A549 (cell line): Measurements from ENCODE around the gene GRM7. TPM values are rescaled to one million over a fixed set of nuclear protein-coding genes. Genes with fewer than 3 reads are reported as not detected.

Experiments
- ATAC-seq, 2 experiments: fragments of 200-7000 bp in 1 of 2; fragments of >200 bp in 1 of 2; cut with Nextera tagmentation in 1 of 2; cut with Tn5 transposase in 1 of 2; 3 replicates each; pipeline versions ENCODE4 v1.8.0 to v1.9.1; 2018 to 2020; ENCODE audit warnings: mild to moderate bottlenecking in 1 of 2, moderate library complexity in 1 of 2
- CTCF ChIA-PET: fragments of 300-600 bp; sonication (Branson Sonifier 250); formaldehyde crosslinking; extraction: SDS; loops from one replicate; lab custom pipeline; 2021; ENCODE audit warnings: antibody characterized with exemption, inconsistent platforms; lab: Yijun Ruan, JAX
- POLR2A ChIA-PET: fragments of 350-600 bp; formaldehyde crosslinking; extraction: SDS; loops from one replicate; lab custom pipeline; 2021; ENCODE audit warnings: antibody characterized with exemption, inconsistent platforms; lab: Yijun Ruan, JAX
- DNase-seq, 2 experiments: peaks; one replicate each; pipeline versions ENCODE4 v3.0.0 to v3.0.0-alpha.2; 2011 to 2016; ENCODE audit warnings: low read depth in 1 of 2, low spot score in 1 of 2
- FAIRE-seq: peaks from 2 replicates; lab custom pipeline; 2011; peaks lifted over from hg19 to GRCh38; lab: Jason Lieb, UNC
- H3K27ac ChIP-seq, 2 experiments: fragments of >200 bp; sonication (Bioruptor Twin); formaldehyde crosslinking; 3 replicates each; pipeline ENCODE4 v1.5.1; 2016 to 2017
- H3K4me1 ChIP-seq: fragments of >200 bp; sonication (Bioruptor Twin); formaldehyde crosslinking; 3 replicates; pipeline ENCODE4 v1.6.1; 2016
- H3K4me2 ChIP-seq: fragments of >200 bp; sonication (Bioruptor Twin); formaldehyde crosslinking; 3 replicates; pipeline ENCODE4 v1.6.1; 2016
- H3K4me3 ChIP-seq: fragments of >200 bp; sonication (Bioruptor Twin); formaldehyde crosslinking; 3 replicates; pipeline ENCODE4 v1.5.1; 2016
- H3K9me3 ChIP-seq: fragments of >200 bp; sonication (Bioruptor Twin); formaldehyde crosslinking; 3 replicates; pipeline ENCODE4 v1.6.1; 2016
- CBX8 ChIP-seq: fragments of 200-600 bp; sonication (generic); IDR thresholded peaks from 2 replicates; pipeline ENCODE4 v1.6.1; 2016
- EHMT2 ChIP-seq: fragments of 200-600 bp; sonication (generic); IDR thresholded peaks from 2 replicates; pipeline ENCODE4 v1.6.1; 2016; ENCODE audit warnings: antibody characterized with exemption, low read depth, mild to moderate bottlenecking, moderate library complexity
- EP300 ChIP-seq, 2 experiments: fragments of >200 bp; sonication (Bioruptor Twin); formaldehyde crosslinking; IDR thresholded peaks; 2 replicates in 1 of 2; 3 replicates in 1 of 2; pipeline ENCODE4 v1.6.1; 2016 to 2017
- FOSL2 ChIP-seq, 2 experiments: fragments of 450-650 bp in 1 of 2; fragments of >200 bp in 1 of 2; sonication (Bioruptor Twin) in 1 of 2; formaldehyde crosslinking; IDR thresholded peaks; 2 replicates each; pipeline versions ENCODE4 v1.5.0 to v1.6.1; 2016 to 2020; ENCODE audit warnings: mild to moderate bottlenecking in 1 of 2, moderate library complexity in 1 of 2
- GATA3 ChIP-seq: IDR thresholded peaks from 2 replicates; pipeline ENCODE4 v1.6.1; 2012; ENCODE audit warnings: borderline replicate concordance
- HDAC2 ChIP-seq: fragments of 200-600 bp; sonication (generic); IDR thresholded peaks from 2 replicates; pipeline ENCODE4 v1.6.1; 2016
- HOXB5 ChIP-seq: fragments of 250-450 bp; sonication (Bioruptor Pico); IDR thresholded peaks from 2 replicates; pipeline ENCODE4 v1.5.0; 2020; ENCODE audit warnings: mild to moderate bottlenecking, moderate library complexity
- JUN ChIP-seq, 2 experiments: fragments of >200 bp; sonication (Bioruptor Twin); formaldehyde crosslinking; IDR thresholded peaks; 2 replicates in 1 of 2; 3 replicates in 1 of 2; pipeline ENCODE4 v1.6.1; 2016 to 2017
- KDM1A ChIP-seq: fragments of 200-600 bp; sonication (generic); IDR thresholded peaks from 2 replicates; pipeline ENCODE4 v1.6.1; 2016; ENCODE audit warnings: low read depth, mild to moderate bottlenecking
- MAFK ChIP-seq: fragments of 450-650 bp; IDR thresholded peaks from 2 replicates; pipeline ENCODE4 v1.6.1; 2014; ENCODE audit not compliant: partially characterized antibody
- NFE2L2 ChIP-seq: fragments of 150-350 bp; conservative IDR thresholded peaks from 2 replicates; pipeline ENCODE4 v1.6.1; 2014; ENCODE audit warnings: low read length
- NPAS2 ChIP-seq: fragments of 250-450 bp; sonication (Bioruptor Pico); IDR thresholded peaks from 2 replicates; pipeline ENCODE4 v1.8.0; 2022; ENCODE audit warnings: mild to moderate bottlenecking, moderate library complexity, borderline replicate concordance
- PHF8 ChIP-seq: fragments of 200-600 bp; sonication (generic); IDR thresholded peaks from 2 replicates; pipeline ENCODE4 v1.6.1; 2016; ENCODE audit warnings: low read depth, mild to moderate bottlenecking, antibody characterized with exemption, moderate library complexity, borderline replicate concordance
- POLR2A ChIP-seq: IDR thresholded peaks from 2 replicates; pipeline ENCODE4 v1.6.1; 2012; ENCODE audit warnings: mild to moderate bottlenecking, low read length
- POLR2AphosphoS2 ChIP-seq: conservative IDR thresholded peaks from 2 replicates; pipeline ENCODE4 v1.6.1; 2012; ENCODE audit warnings: low read length, improper control_type of control experiment, inconsistent platforms
- RAD21 ChIP-seq, 2 experiments: fragments of >200 bp in 1 of 2; sonication (Bioruptor Twin) in 1 of 2; formaldehyde crosslinking in 1 of 2; IDR thresholded peaks in 1 of 2; conservative IDR thresholded peaks in 1 of 2; 2 replicates in 1 of 2; 3 replicates in 1 of 2; pipeline ENCODE4 v1.6.1; 2012 to 2018; ENCODE audit warnings: inconsistent platforms in 1 of 2
- RCOR1 ChIP-seq: fragments of 150-350 bp; IDR thresholded peaks from 2 replicates; pipeline ENCODE4 v1.6.1; 2014; ENCODE audit warnings: antibody characterized with exemption, low read length, low read depth
- RNF2 ChIP-seq: fragments of 200-600 bp; sonication (generic); IDR thresholded peaks from 2 replicates; pipeline ENCODE4 v1.6.1; 2016; ENCODE audit warnings: low read depth, mild to moderate bottlenecking, antibody characterized with exemption, moderate library complexity, borderline replicate concordance
- SREBF2 ChIP-seq: fragments of 450-650 bp; IDR thresholded peaks from 2 replicates; pipeline ENCODE4 v1.6.1; 2014; ENCODE audit warnings: mild to moderate bottlenecking, moderate library complexity
- TFCP2L1 ChIP-seq: fragments of 250-450 bp; sonication (Bioruptor Pico); IDR thresholded peaks from 2 replicates; pipeline ENCODE4 v1.5.0; 2021; ENCODE audit warnings: mild to moderate bottlenecking
- TP53 ChIP-seq: fragments of 250-450 bp; sonication (Bioruptor Pico); IDR thresholded peaks from 2 replicates; pipeline ENCODE4 v1.5.0; 2021; ENCODE audit warnings: mild to moderate bottlenecking, moderate library complexity
- ZC3H11A ChIP-seq: fragments of 450-650 bp; IDR thresholded peaks from 2 replicates; pipeline ENCODE4 v1.6.1; 2014; ENCODE audit warnings: antibody characterized with exemption, mild to moderate bottlenecking
- ZFP36 ChIP-seq: fragments of 450-650 bp; IDR thresholded peaks from 2 replicates; pipeline ENCODE4 v1.6.1; 2014; ENCODE audit warnings: borderline replicate concordance; ENCODE audit not compliant: partially characterized antibody
- WGBS: methylation state at CpG from one replicate; pipeline ENCODE4 v1.1.6; 2017; ENCODE audit errors: missing lambda C conversion rate; 5-methylcytosine and 5-hydroxymethylcytosine counted together
- polyA plus RNA-seq, 4 experiments: library from polyadenylated mRNA; depleted of rRNA in 3 of 4; stranded (reverse); fragments of >200 nt; fragmentation: RNase III in 1 of 4; extraction: RNeasy Plus Mini Kit Qiagen cat#74134 plus additional on column Dnase treatment in 1 of 4; gene quantifications; 2 replicates in 3 of 4; 3 replicates in 1 of 4; pipeline ENCODE4 v1.2.3, GENCODE V29; 2011 to 2017
- TF ChIP-seq, protein P1 (sequence below): IDR thresholded peaks from 2 replicates; pipeline ENCODE4 v1.6.1; 2012
- TF ChIP-seq, protein P2 (sequence below): fragments of 200-600 bp; sonication (generic); IDR thresholded peaks from 2 replicates; pipeline ENCODE4 v1.6.1; 2016; ENCODE audit warnings: antibody characterized with exemption, mild to moderate bottlenecking, moderate library complexity

GRM7 gene
- polyA plus RNA-seq, 2 of the 4 experiments (the other 2 are of a cell fraction), result not detected

DNA sequence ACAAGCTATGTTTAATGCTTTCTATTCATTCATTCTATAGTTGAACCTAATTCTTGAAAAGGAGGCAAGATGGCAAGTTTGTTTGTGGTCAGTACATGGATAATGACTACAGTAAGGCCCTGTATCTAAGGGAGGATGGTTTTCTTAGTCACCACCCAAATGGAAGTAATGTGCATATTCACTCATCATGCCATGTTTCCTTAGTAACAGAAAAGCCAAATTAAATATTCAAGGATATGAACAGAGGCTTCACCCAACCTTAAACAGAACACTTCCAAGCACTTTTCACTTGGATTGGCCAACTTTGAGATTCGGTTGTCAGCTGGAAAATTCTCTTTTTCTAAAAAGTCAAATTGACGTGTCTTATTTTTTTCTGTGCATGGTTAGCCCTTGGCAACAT is 835.4 kb downstream of the GRM7 start:
- ChIA-PET CTCF (interaction anchor here (1.4 kb wide), 1 partner anchor 18 kb away, joined by 3 read pairs; no protein-coding TSS in a partner anchor), POLR2A (no interaction called here)
- TF ChIP-seq NFE2L2 (no peak), SREBF2 (no peak), ZFP36 (no peak), POLR2A (no peak)
- TF ChIP-seq, all 56 proteins: peak for 0
- Histone ChIP-seq H3K9me3 (no peaks in the 10 kb centered on the region), H3K4me3 (no peak overlapping the region), H3K27ac (no peak overlapping the region), H3K4me2 (no peak overlapping the region), H3K4me1 (no peaks in the 10 kb centered on the region)
- no peak for ATAC-seq
- whole genome bisulfite sequencing, result 0% methylated on average over 2 of the region's 2 CpGs
- no peak for DNase-seq
- no peak for FAIRE-seq

DNA sequence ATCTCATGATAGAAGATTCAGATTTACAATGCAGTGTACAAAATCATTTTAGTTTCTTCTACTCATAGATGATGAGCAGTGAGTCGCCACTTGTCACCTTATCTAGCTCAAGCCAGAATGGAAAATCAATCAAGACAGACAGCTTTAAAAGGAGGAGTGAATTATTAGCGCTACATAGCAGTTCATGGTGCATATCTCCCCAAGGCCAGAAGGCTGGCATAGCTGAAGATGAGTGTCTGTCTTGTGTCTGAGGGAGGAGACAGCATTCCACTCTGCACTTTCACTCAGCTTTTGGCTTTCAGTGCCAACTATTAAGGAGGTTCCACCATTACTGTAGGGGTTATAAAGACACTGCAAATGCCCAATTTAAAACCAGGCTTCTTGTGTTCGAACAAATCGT is 836.6 kb downstream of the GRM7 start:
- no peak overlapping the region for H3K27ac ChIP-seq
- H3K4me1 ChIP-seq, result no peaks in the 10 kb centered on the region
- WGBS, result 4% methylated on average over 4 of the region's 4 CpGs
- no peak overlapping the region for H3K4me2 ChIP-seq
- no peak for TF ChIP-seq MAFK
- no peak for TF ChIP-seq JUN (IDR thresholded peaks at IDR 0.05)
- TF ChIP-seq, protein P1, sequence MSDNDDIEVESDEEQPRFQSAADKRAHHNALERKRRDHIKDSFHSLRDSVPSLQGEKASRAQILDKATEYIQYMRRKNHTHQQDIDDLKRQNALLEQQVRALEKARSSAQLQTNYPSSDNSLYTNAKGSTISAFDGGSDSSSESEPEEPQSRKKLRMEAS, result no peak
- TF ChIP-seq KDM1A, result no peak
- TF ChIP-seq CBX8, result no peak
- no peak for TF ChIP-seq HDAC2
- no peak for TF ChIP-seq ZC3H11A
- no peak for TF ChIP-seq NPAS2 (CRISPR knock-in tag)
- TF ChIP-seq HOXB5 (CRISPR knock-in tag), result no peak
- TF ChIP-seq EP300 (IDR thresholded peaks at IDR 0.05), result no peak
- DNase-seq (no peak), ATAC-seq (no peak), FAIRE-seq (no peak)
- ChIA-PET POLR2A (no interaction called here), CTCF (no interaction called here)
- H3K9me3 ChIP-seq, result no peaks in the 10 kb centered on the region
- H3K4me3 ChIP-seq, result no peak overlapping the region

DNA sequence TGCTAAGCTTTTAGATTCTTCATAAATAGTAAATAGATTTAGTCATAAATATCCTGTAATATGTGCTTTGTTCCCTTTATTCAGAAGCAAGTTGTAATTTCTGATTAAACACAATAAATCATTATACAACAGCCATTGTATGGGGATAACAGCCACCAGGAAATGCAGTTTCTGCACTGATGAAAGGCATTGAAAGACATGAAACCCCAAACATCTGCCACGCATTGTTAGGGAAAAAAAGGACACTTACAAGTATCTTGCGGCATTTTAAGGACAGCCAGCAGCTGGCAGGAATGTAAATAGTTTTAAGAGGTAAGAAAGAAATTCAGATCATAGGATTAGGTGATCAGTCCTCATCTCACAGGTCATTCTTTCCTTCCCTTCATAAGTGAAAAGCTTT is 839.6 kb downstream of the GRM7 start:
- ATAC-seq, result no peak
- no peak overlapping the region for H3K4me2 ChIP-seq
- H3K4me3 ChIP-seq, result no peak overlapping the region
- H3K4me1 ChIP-seq, result no peaks in the 10 kb centered on the region
- POLR2A ChIA-PET, result no interaction called here
- TF ChIP-seq RNF2 (no peak), ZC3H11A (no peak), TP53 (CRISPR knock-in tag) (no peak), EHMT2 (no peak), NPAS2 (CRISPR knock-in tag) (no peak), POLR2A (no peak), RCOR1 (no peak), NFE2L2 (no peak), SREBF2 (no peak), GATA3 (no peak), HDAC2 (no peak), PHF8 (no peak), CBX8 (no peak), RAD21 (conservative IDR thresholded peaks at IDR 0.05 in 1 of 2, IDR thresholded peaks at IDR 0.05 in 1 of 2) (no peak), FOSL2 (IDR thresholded peaks at IDR 0.05) (no peak), FOSL2 (CRISPR knock-in tag; IDR thresholded peaks at IDR 0.05) (no peak), POLR2AphosphoS2 (no peak), TFCP2L1 (no peak), HOXB5 (CRISPR knock-in tag) (no peak)
- TF ChIP-seq, protein P2, sequence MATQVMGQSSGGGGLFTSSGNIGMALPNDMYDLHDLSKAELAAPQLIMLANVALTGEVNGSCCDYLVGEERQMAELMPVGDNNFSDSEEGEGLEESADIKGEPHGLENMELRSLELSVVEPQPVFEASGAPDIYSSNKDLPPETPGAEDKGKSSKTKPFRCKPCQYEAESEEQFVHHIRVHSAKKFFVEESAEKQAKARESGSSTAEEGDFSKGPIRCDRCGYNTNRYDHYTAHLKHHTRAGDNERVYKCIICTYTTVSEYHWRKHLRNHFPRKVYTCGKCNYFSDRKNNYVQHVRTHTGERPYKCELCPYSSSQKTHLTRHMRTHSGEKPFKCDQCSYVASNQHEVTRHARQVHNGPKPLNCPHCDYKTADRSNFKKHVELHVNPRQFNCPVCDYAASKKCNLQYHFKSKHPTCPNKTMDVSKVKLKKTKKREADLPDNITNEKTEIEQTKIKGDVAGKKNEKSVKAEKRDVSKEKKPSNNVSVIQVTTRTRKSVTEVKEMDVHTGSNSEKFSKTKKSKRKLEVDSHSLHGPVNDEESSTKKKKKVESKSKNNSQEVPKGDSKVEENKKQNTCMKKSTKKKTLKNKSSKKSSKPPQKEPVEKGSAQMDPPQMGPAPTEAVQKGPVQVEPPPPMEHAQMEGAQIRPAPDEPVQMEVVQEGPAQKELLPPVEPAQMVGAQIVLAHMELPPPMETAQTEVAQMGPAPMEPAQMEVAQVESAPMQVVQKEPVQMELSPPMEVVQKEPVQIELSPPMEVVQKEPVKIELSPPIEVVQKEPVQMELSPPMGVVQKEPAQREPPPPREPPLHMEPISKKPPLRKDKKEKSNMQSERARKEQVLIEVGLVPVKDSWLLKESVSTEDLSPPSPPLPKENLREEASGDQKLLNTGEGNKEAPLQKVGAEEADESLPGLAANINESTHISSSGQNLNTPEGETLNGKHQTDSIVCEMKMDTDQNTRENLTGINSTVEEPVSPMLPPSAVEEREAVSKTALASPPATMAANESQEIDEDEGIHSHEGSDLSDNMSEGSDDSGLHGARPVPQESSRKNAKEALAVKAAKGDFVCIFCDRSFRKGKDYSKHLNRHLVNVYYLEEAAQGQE, result no peak
- TF ChIP-seq, protein P1, result no peak
- FAIRE-seq, result no peak
- DNase-seq, result no peak
- no peaks in the 10 kb centered on the region for H3K9me3 ChIP-seq
- WGBS, result 4% methylated on average over 2 of the region's 2 CpGs
- CTCF ChIA-PET, result no interaction called here
- H3K27ac ChIP-seq, result no peak overlapping the region
